GM18909 (cell line): ENCODE data around the gene C3orf38.
"Not testable (repeated sequence)": the region's sequence is repeated elsewhere in the genome, so short reads cannot be mapped to it uniquely, and the experiment has no call there.

ENCODE experiments used
- ATAC-seq: cut with Tn5 transposase; IDR thresholded peaks from one replicate; pipeline ENCODE4 v1.9.1; 2021; ENCODE audit warnings: mild to moderate bottlenecking; ENCODE audit not compliant: unreplicated experiment, poor library complexity

The C3orf38 gene

DNA sequence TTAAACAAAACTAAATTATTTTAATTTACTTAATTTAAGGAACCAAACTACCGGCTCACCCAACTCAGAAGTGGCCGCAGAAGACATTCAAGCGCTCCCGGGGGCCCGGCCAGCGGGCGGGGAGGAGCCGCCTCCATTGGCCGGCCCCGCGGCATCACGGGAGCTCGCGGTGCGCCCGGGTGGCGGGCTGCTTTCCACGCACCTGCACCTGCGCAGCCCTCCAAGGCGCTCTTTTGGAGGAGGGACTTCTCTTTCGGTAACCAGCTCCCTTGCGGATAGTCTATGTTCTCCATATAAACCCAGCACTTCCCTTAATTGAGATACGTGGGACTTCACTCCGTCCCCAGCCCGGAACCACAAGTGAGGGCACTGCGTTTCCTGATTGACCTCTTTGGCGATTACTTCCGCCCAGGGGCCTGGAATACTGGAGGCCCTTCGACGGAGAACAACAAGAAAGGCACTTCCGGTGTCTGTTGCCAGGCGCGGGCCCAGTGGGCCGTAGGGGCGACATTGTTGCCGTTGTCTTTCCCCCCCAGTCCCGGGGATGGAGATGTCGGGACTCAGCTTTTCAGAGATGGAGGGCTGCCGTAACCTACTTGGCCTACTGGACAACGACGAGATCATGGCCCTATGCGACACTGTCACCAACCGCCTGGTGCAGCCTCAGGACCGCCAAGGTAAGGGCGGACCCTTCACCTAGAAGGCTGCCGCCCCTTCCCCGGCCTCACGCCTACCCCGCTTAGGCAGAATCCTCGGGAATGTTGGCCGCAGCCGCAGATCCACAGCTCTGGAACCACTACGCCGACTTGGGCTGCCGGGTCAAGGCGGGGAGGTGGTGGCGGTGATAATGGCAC, at the start of gene C3orf38:
Gene C3orf38 (plus strand): TSS at position 451 of the 854 bp plus-strand sequence. CDS start 94 bp downstream, at position 545.
- peak; percentile 85 for ATAC-seq

DNA sequence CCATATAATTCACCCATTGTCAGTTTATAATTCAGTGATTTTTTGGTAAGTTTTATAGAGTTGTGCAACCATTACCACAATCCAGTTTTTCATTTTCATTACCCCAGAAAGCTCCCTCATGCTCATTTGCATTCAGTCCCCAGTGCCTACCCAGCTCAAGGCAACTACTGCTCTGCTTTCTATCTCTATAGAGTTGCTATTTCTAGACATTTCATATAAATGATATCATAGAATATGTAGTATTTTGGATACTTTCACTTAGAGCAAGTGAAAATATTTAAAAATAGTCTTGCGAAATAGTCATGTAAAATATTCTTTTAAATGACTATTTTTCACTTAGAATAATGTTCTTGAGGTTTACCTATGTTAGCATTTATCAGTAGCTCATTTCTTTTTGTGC, 48.6 kb upstream of the C3orf38 start:
- peak; percentile 80 for ATAC-seq

DNA sequence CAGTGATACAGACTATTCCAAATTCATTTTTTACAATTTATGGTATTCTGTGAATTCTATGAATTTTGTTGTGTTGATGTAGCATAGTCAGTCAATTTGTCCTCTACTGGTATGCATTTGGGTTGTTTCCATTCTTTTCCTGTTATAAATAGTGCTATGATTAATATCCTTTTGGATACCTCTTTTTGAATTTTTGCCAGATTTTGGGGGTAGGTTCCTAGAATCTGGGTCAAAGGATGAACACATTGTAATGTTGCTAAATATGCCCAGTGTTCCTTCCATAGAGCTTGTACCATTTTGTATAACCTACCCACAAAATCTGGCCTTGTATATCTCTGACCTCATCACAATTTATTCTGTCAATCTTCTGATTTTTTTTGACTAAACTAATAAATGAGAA, 44.4 kb upstream of the C3orf38 start:
- no peak for ATAC-seq

DNA sequence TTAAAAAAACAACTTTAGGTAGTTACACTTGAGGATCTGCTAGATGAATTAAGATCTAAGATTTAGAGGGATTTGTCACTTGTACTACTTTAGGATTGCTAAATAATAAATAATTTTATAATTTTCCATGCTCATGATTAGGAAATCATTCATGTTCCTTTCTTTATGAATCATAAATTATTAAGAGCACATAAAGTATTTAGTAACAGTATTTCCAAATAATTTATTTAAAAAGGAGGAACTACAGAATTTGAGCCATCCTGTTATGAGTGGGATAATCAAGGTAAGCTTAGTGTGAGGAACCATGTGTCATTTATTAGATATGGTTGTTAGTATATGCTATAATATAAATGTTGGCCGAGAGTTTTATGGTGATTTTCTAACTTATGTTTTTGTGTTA, 37.5 kb upstream of the C3orf38 start:
- no peak for ATAC-seq

DNA sequence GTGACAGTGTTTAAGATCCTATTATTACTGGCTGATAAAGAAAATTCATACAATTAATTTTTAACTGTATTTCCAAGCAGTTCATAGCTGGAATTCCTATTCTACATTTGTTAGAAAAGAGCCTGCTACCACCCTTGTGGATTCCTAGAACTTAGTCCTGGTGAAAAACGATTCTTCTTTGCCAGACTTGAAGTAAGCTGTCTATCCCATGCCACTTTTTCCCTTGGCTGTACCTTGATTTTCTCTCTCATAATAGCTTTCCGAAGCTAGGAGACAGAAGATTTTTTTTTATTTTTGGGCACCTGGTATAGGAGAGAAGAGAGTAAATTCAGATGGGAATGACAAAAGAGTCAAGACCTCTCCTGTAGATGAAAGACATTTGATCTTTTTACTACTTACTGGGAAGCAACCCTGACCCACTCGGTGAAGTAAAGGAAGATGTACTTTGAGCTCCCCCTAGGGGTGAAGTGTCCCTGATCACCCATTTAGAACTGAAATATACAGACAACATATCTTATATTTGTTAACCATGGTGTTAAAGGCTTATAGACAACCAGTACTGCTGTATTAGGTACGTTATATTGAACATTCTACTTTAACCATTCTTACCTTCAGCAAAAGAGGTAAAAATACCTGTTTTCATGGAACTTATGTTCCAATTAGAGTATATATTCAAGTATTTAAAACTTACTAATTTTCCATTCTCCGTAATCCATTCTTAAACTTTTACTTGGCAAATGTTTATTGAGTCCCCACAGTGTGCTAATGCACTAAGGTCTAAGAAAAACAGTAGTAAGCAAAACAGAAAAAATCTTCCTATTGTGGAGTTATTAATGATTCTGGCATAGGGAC, 36.2 kb upstream of the C3orf38 start:
- ATAC-seq = peak; percentile 94

DNA sequence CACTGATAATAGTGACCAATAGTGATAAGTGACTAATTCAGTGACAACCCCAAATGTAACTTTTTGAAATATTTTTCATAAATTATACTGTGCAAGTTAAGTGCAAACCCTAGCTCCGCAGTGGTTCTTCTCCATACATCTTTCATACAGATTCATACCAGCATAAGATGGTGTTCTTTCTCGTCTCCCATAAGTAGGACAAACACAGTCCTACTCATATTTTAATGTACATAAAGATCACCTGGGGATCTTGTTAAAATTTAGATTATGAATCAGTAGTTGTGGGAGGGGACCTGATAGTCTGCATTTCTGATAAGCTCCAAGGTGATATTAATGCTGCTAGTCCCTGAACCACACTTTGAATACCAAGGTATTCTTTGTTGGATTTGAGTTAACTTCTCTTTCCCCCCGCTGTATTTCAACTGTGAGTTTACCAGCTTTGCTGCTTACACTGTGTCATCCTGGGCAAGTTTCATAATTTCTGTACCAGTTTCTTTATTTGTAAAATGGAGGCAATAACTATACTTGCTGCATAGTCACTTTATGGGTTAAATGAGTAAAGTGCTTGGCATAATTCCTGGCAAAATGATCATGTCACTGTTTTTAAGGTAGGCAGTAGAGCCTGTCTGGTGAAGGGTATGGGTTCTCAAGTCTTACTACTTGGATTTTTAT, 34.7 kb upstream of the C3orf38 start:
- no peak for ATAC-seq

DNA sequence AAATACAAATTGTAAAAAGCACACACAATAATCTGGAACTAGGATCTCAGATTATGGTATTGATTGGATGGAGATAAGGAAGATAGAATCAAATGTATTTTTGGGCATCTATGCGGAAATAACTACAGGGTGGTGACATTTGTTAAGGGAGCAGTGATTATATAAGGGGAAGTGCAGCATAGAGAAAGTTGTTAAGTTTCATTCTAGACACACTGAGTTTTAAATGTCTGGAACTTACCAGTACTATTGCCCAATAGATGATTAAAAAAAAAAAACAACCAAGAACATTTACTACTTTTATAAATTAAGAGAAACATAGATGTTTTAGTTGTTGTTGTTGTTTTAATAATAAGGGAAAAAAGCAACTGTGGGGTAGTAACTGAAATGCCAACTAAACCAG, 32.1 kb upstream of the C3orf38 start:
- ATAC-seq = no peak

DNA sequence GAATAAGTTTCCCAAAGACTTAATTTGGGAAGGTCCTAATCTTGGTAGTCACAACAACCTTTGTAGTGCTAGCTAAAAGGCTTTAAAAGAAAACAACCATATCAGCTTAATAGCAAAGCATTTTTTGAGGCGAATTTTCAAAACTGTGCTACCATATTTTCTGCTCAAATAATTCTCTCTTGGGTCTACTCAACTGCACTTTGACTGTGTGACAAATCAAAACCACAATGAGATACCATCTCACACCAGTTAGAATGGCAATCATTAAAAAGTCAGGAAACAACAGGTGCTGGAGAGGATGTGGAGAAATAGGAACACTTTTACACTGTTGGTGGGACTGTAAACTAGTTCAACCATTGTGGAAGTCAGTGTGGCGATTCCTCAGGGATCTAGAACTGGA, 31.2 kb upstream of the C3orf38 start:
- not testable (repeated sequence) for ATAC-seq

DNA sequence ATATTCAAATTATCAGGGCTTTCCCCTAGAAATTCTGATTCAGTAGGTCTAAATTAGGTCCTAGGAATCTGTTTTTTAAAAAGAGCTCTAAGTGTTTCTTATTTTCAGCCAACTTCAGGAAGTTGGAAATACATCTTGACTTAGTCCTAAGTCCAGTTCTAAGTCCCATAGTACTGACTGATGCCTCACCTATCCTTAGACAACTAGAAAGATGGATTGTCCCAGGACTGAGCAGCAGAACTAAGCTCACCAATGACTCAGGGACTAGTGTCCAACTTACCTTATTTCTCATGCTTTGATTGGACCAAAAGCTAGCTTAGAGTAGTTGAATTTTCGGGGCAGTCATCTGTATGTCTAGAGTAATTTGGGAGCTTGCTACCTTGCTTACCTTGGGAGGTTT, 26.2 kb upstream of the C3orf38 start:
- no peak for ATAC-seq

DNA sequence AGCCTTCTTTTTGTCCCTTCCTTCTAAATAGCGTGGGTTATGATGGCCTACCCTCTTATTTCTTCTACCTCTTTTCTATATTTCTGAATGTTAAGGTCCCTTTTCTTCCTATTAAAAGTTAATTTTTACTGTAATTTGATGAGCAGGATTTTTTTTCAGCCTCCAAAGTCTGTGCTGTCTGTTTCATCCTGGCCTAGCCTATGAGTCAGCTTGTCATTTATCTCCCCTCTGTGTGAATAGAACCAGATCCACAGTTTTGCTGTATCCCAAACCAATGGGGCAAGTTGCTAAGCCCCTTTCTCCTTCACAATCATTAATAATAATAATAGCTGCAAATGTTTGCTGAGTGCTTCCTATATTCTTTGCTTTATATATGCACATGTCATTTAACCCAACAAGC, 18.1 kb upstream of the C3orf38 start:
- ATAC-seq = no peak

DNA sequence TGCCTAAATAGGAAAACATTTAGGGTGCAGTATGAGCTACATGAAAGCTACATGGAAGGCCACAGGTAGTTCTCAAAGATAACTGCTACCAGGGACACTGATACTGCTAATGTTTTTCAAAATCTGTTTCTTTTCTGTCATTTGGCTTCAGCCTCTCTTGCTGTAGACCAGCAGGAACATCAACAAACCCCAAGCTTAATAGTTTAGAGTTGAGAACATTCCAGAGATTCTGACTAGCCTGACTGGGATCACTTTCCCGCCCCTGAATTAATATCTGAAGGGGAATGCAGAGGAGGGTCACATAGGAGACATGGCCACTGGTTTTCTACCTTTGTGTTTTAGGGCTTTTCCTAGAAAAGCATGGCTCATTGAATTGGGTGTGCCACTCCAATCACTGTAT, 16.9 kb upstream of the C3orf38 start:
- ATAC-seq = no peak

DNA sequence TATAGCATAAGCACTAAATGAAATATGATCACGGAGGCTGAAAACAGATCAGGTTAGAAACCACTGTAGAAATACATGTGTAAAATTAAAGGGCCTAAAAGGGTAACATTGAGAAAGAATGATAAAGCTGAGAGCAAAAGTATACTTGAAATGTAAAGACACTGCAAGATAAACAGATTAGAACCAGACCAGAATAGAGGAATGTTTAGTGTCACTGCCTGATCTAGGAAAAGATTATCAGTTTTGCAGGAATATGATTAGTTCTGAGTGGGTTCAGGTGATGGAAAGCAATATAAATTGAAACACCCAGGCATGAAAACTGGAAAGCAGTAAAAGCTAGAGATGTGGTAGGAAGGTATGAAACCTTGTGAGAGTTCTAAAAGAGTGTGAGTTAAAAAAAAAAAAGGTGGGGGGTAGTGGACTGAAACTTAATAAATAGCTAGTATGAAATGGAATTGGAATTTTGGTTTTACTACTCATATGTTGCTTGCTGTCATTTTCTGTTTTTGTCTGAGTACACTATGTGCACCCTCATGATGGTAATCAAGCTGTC, 16.0 kb upstream of the C3orf38 start:
- ATAC-seq = no peak

DNA sequence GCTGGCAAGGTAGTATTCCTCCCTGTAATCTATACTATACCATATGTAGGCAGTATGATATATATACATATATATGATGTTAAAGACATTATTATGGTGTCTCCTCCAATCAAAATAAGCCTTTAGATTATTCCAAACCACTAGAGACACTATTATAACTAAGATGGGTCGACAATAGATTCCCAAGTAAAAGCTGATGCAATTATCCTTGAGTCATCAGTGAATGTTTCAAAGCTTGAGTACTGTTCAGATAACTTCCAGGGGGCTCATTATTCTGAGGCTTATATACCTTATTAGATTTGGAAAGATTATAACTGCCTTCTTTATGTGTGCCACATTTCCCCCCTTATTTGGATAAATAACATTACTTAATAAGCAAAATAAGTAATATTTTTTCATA, 11.9 kb upstream of the C3orf38 start:
- no peak for ATAC-seq

DNA sequence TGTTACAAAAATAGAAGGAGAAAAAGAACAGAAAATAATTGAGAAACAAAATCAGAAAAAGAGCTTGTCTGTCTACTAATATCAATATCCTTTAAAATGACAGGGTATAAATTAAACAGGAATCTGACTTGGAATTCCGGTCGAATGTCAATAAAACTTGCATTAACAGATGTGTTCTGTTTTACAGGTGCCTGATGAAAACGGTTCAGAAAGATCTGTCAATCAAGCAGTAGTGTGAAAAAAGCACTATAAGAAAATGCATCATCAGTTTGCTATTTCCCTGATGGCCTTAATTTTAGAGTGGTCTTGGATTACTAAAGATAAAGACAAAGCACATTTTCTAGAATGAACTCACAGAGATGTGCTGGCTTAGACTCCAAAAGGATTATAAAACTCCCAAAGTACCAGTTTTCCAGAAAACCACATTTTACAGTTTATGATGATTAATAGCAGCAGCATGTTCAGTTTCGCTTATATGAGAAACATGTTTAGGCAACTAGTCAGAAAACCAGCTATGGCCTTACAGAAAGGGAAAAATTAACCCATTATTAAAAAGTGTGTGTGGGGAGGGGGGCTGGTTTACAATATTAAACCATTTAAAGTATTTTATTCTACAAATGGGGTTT, 8.2 kb upstream of the C3orf38 start:
- ATAC-seq = no peak

DNA sequence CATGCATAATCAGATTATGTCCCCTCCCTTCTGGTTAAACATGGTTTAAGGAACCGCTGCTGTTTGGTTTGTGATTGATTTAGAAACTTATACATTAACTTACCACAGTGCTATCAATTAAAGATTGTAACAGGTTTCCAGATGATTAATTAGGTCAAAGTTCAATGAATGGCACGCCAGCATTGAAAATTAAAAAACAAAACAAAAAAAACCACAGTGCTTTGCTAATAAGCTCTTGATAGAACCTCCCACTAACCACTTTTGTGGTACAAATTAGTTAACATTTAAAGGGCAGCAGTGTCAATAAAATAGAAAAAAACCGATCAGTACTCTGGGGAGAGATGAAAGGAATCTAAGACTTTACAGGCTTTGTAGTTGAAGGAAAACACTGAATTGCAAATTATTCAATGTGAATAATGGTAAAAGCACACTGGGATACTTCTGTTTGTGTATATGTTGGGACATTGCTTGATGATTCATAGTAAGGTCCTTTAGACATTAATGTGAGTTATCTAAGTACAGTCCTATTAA, 7.6 kb upstream of the C3orf38 start:
- peak; percentile 73 for ATAC-seq

DNA sequence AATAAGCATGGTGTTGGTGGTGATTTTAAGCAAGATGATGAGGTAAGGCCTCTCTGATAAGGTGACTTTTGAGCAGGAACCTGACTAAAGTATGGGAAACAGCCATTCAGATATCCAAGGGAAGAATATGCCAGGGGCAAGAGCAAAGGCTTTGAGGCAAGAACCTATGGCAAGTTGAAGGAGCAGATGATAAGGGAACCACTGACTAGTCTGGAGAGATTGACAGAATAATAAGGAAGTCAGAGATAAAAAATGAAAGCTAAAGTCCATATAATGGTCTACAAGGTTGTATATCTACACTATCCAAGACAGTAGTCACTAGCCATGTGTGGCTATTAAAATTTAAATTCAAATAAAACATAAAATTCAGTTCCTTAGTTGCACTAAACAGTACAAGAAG, 2.5 kb upstream of the C3orf38 start:
- no peak for ATAC-seq

DNA sequence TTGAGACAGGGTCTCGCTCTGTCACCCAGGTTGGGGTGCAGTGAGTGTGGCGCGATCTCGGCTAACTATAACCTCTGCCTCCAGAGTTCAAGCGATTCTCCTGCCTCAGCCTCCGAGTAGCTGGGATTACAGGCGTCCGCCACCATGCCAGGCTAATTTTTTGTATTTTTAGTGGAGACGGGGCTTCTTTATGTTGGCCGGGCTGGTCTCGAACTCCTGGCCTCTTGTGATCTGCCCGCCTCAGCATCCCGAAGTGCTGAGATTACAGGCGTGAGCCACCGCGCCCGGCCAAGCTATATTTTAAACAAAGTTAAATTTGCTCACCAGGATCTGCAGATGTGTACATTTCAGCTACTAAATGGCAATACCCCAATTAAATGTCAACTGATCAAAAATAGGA, 1.1 kb upstream of the C3orf38 start:
- ATAC-seq = no peak

DNA sequence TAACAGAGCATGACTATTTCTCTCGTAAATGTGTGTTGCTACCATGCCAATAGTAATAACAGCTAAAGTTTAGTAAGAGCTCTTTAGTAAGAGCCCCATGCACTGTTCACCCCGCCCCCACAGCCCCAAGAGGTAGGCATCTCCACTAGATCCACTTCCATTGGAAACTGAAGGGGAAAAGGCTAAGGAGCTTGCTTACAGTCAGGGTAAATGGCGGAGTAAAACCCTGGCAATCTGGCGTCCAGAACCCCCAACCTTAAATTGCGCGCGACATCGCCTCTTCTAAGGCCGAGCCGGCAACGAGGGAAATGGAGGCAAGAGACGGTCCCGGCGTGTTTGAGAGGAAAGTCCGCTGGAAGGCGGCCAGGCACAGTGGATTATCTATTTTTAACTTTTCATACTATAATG, 654 bp upstream of the C3orf38 start:
- peak; percentile 25 for ATAC-seq

DNA sequence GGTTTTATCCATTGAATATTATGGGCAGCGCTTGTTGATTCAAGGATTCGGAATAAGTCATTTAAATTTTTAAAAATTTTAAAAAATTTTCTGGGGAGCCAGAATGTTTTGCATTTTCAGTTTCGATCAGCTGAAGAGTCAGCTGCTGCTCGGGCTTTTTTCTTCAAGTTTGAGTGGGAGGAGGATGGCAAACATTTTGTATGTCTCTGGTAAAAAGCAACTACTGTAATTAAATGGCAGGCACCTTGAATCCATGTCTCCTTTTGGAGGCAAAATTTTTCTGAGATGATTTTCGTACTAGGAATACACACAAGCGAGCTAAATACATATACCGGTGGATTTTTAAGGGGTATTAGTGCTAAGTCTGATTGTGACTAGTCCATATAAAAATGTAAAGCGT, 612 bp downstream of the C3orf38 start:
- peak; percentile 34 for ATAC-seq

DNA sequence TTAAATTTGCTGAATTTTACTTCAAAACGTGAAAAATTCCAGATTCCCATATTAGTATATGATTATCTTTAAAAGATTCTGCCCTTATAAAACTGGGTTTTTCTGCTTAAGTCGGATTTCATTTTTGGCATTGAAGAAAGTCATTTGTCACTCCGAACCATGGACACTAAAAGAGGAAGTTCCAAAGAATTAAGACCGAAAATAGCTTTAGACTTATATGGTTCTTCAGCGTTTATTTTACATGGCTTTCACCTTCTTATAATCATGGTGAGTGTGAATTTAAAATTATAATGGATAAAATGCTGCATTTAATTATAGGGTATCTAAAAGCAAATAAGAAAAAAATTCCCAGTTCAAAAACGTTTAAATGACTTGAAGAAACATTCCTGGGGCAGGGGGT, 1.0 kb downstream of the C3orf38 start:
- ATAC-seq = no peak
